Adrenal gland (tissue), 5 donors: ENCODE measurements around the gene C10orf67.

Experiments used
- POLR2A ChIP-seq, 2 donors: fragments of 450-650 bp; IDR thresholded peaks; one replicate each; pipeline ENCODE4 v1.6.1; 2017; ENCODE audit warnings: antibody characterized with exemption in 2 of 2, mild to moderate bottlenecking in 2 of 2, moderate library complexity in 1 of 2
- TF ChIP-seq, protein P1 (sequence below), 6 experiments: fragments of 450-650 bp in 4 of 6; fragments of 200-600 bp in 2 of 6; sonication (generic) in 1 of 6; IDR thresholded peaks; 1 replicate in 5 of 6; 2 replicates in 1 of 6; pipeline versions ENCODE4 v1.5.1 to v1.8.0; 2016 to 2021; ENCODE audit warnings: antibody characterized with exemption in 6 of 6, mild to moderate bottlenecking in 2 of 6, moderate library complexity in 1 of 6
- donor health status: DM: no; HTN: no; CAD: no.

DNA sequence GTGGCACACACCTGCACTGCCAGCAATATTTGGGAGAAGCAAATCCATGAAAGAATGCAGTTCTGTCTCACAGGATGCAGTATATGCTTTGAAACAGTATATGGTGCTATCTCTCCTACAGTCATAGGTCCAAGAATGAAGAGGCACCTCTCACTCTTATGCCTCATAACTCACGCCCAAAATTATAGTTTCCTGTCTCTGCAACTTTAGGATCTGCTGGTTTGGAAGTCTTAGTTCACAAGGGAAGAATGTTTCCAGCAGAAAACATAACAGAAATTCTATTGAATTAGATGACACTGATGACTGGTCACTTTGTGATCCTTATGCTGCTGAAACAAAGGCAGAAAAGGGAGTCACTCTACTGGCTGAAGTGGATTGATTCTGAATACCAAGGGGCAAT, 5.7 kb downstream of the C10orf67 start:
- TF ChIP-seq POLR2A (IDR thresholded peaks at IDR 0.05) = no peak
- TF ChIP-seq, protein P1, sequence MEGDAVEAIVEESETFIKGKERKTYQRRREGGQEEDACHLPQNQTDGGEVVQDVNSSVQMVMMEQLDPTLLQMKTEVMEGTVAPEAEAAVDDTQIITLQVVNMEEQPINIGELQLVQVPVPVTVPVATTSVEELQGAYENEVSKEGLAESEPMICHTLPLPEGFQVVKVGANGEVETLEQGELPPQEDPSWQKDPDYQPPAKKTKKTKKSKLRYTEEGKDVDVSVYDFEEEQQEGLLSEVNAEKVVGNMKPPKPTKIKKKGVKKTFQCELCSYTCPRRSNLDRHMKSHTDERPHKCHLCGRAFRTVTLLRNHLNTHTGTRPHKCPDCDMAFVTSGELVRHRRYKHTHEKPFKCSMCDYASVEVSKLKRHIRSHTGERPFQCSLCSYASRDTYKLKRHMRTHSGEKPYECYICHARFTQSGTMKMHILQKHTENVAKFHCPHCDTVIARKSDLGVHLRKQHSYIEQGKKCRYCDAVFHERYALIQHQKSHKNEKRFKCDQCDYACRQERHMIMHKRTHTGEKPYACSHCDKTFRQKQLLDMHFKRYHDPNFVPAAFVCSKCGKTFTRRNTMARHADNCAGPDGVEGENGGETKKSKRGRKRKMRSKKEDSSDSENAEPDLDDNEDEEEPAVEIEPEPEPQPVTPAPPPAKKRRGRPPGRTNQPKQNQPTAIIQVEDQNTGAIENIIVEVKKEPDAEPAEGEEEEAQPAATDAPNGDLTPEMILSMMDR (IDR thresholded peaks at IDR 0.05) = no peak
